ENCODE results near the gene VPS51. TPM values are rescaled to one million over a fixed set of nuclear protein-coding genes. Genes with fewer than 3 reads are reported as not detected.

VPS51 gene
- total and polyA plus RNA-seq, 2 of the 13 experiments (the other 11 are each of a cell fraction or from before 2014, with no cell fraction given), result 76.3 to 90.6 TPM

DNA sequence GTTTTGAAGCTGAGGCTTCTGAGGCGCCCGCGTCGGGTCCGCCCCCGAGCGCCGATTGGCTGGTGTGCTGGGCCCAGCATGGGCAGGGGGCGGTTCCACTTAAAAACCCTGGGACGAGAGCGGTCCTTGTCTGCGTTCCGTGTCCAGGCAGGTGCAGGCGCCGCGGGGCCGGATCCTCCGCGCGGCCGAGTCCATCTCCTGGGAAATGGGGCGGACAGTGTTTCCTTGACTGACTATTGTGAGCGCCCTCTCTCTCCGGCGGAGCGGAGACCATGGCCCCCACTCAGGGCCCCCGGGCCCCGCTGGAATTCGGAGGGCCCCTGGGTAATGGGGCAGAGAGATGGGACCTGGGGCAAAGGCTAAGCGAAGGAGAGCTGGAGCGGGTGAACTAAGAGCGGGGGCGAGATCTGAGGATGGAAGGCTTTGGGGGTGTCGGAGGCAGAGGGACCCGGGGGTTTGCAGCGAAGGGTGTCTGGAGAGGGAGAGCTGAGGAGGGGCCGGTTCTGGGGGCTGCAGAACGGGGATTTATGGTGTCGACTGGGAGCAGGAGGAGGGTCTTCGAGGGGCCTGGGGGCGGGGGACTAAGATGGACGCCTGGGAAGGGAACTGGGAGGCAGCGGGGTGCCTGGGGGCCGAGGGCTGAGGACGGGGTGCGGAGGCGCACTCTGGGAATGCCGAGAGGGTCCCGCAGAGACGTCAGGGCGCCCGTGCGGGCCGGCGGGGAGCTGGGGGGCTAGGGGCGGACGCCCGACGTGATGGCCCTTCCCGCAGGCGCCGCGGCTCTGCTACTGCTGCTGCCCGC lies 15.9 kb downstream of the VPS51 start, which contains the start of gene TM7SF2 (continued):
- TF ChIP-seq RBM39 (IDR thresholded peaks at IDR 0.05; ENCODE audit: low read depth, low read length, poor library complexity, severe bottlenecking) (peak; percentile 50), GTF2F1 (IDR thresholded peaks at IDR 0.05; ENCODE audit: low read length) (no peak), TEAD2 (CRISPR knock-in tag; IDR thresholded peaks at IDR 0.05) (no peak), POLR2AphosphoS5 (IDR thresholded peaks at IDR 0.05; ENCODE audit: low read depth, low read length) (peak; percentile 99), DMAP1 (CRISPR knock-in tag; IDR thresholded peaks at IDR 0.05) (no peak), ZNF674 (CRISPR knock-in tag; IDR thresholded peaks at IDR 0.05; ENCODE audit: low read depth) (no peak), FOXJ3 (CRISPR knock-in tag; IDR thresholded peaks at IDR 0.05; ENCODE audit: borderline replicate concordance) (no peak), ZNF691 (CRISPR knock-in tag; IDR thresholded peaks at IDR 0.05; ENCODE audit: borderline replicate concordance, low read depth) (peak; percentile 54; the same call in 1 of the 2 replicates), ZNF138 (CRISPR knock-in tag; IDR thresholded peaks at IDR 0.05; ENCODE audit: low read depth) (no peak), DNMT3B (CRISPR knock-in tag; conservative IDR thresholded peaks at IDR 0.05) (peak; percentile 61; the same call in 1 of the 2 replicates), SMARCE1 (IDR thresholded peaks at IDR 0.05; ENCODE audit: borderline replicate concordance) (no peak), ZBTB44 (CRISPR knock-in tag; IDR thresholded peaks at IDR 0.05) (no peak), E2F1 (CRISPR knock-in tag; IDR thresholded peaks at IDR 0.05) (no peak; the same call in 1 of the 2 replicates), HBP1 (CRISPR knock-in tag; IDR thresholded peaks at IDR 0.05; ENCODE audit: low read depth) (0 out of 2 replicates have a peak, but pooled peaks have one; percentile 51), ZSCAN9 (CRISPR knock-in tag; IDR thresholded peaks at IDR 0.05; ENCODE audit: borderline replicate concordance) (no peak), ZSCAN30 (CRISPR knock-in tag; IDR thresholded peaks at IDR 0.05) (peak; percentile 50; the same call in 1 of the 2 replicates), PTBP1 (IDR thresholded peaks at IDR 0.05; ENCODE audit: low read depth, low read length, poor library complexity, severe bottlenecking) (no peak), FOXA3 (CRISPR knock-in tag; IDR thresholded peaks at IDR 0.05) (0 out of 2 replicates have a peak, but pooled peaks have one; percentile 16), ZNF879 (CRISPR knock-in tag; IDR thresholded peaks at IDR 0.05) (no peak), ZNF558 (CRISPR knock-in tag; IDR thresholded peaks at IDR 0.05; ENCODE audit: borderline replicate concordance) (no peak; the same call in 1 of the 2 replicates)
- TF ChIP-seq, protein P1, sequence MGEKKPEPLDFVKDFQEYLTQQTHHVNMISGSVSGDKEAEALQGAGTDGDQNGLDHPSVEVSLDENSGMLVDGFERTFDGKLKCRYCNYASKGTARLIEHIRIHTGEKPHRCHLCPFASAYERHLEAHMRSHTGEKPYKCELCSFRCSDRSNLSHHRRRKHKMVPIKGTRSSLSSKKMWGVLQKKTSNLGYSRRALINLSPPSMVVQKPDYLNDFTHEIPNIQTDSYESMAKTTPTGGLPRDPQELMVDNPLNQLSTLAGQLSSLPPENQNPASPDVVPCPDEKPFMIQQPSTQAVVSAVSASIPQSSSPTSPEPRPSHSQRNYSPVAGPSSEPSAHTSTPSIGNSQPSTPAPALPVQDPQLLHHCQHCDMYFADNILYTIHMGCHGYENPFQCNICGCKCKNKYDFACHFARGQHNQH (CRISPR knock-in tag; IDR thresholded peaks at IDR 0.05), result no peak
- TF ChIP-seq, protein P2, sequence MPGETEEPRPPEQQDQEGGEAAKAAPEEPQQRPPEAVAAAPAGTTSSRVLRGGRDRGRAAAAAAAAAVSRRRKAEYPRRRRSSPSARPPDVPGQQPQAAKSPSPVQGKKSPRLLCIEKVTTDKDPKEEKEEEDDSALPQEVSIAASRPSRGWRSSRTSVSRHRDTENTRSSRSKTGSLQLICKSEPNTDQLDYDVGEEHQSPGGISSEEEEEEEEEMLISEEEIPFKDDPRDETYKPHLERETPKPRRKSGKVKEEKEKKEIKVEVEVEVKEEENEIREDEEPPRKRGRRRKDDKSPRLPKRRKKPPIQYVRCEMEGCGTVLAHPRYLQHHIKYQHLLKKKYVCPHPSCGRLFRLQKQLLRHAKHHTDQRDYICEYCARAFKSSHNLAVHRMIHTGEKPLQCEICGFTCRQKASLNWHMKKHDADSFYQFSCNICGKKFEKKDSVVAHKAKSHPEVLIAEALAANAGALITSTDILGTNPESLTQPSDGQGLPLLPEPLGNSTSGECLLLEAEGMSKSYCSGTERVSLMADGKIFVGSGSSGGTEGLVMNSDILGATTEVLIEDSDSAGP (CRISPR knock-in tag; IDR thresholded peaks at IDR 0.05; ENCODE audit: borderline replicate concordance), result peak; percentile 53
